GM18867 (cell line): ENCODE measurements around the gene ARMC2.
"Not testable (repeated sequence)": the region's sequence is repeated elsewhere in the genome, so short reads cannot be mapped to it uniquely, and the experiment has no call there.

ENCODE experiments used
- ATAC-seq: cut with Tn5 transposase; IDR thresholded peaks from one replicate; pipeline ENCODE4 v1.9.1; 2021; ENCODE audit warnings: mild to moderate bottlenecking, moderate library complexity; ENCODE audit not compliant: unreplicated experiment

The ARMC2 gene

GRCh38 chr6:108904741-108905140 is 56.5 kb downstream of the ARMC2 start:
- ATAC-seq = peak; percentile 99

- no peak for ATAC-seq
Observed at GRCh38 chr6:108914235-108915022, 66.2 kb downstream of the ARMC2 start.

- no peak for ATAC-seq
Observed at GRCh38 chr6:108915258-108915657, 67.0 kb downstream of the ARMC2 start.

GRCh38 chr6:108916026-108916686 is 67.9 kb downstream of the ARMC2 start:
- no peak for ATAC-seq

- ATAC-seq = no peak
Observed at GRCh38 chr6:108920751-108921150, 72.5 kb downstream of the ARMC2 start.

- ATAC-seq = no peak
Observed at GRCh38 chr6:108921547-108922361, 73.5 kb downstream of the ARMC2 start.

- ATAC-seq = no peak
Observed at GRCh38 chr6:108922499-108922898, 74.3 kb downstream of the ARMC2 start.

GRCh38 chr6:108927927-108928326 is 79.7 kb downstream of the ARMC2 start:
- no peak for ATAC-seq

GRCh38 chr6:108928650-108929049 is 80.4 kb downstream of the ARMC2 start:
- ATAC-seq = no peak

- ATAC-seq = not testable (repeated sequence)
Observed at GRCh38 chr6:108931090-108931489, 82.9 kb downstream of the ARMC2 start.

GRCh38 chr6:108937170-108937569 is 88.9 kb downstream of the ARMC2 start:
- ATAC-seq = no peak

GRCh38 chr6:108940741-108941140 is 92.5 kb downstream of the ARMC2 start:
- ATAC-seq = no peak

GRCh38 chr6:108941281-108941680 is 93.1 kb downstream of the ARMC2 start:
- ATAC-seq = no peak

- no peak for ATAC-seq
Observed at GRCh38 chr6:108941859-108942258, 93.6 kb downstream of the ARMC2 start.

GRCh38 chr6:108942556-108943492 is 94.6 kb downstream of the ARMC2 start:
- no peak for ATAC-seq

GRCh38 chr6:108944071-108944470 is 95.8 kb downstream of the ARMC2 start:
- ATAC-seq = no peak

- ATAC-seq = no peak
Observed at GRCh38 chr6:108944707-108945680, 96.8 kb downstream of the ARMC2 start.

- ATAC-seq = no peak
Observed at GRCh38 chr6:108945681-108946159, 97.5 kb downstream of the ARMC2 start.

GRCh38 chr6:108946695-108947094 is 98.5 kb downstream of the ARMC2 start:
- no peak for ATAC-seq
